ENCODE data around the gene SMIM1. TPM values are rescaled to one million over a fixed set of nuclear protein-coding genes. Genes with fewer than 3 reads are reported as not detected.
A peak's percentile ranks its signal among the peaks of the same experiment; 100 is the strongest.

The SMIM1 gene
- total and polyA plus RNA-seq, 9 of the 15 experiments (the other 6 are each of a cell fraction or from before 2014, with no cell fraction given) = 2.3 to 125 (median 24.3) TPM

- Histone ChIP-seq H3K9ac (ENCODE audit: insufficient read depth in 1 of 2, low read depth in 2 of 2, low read length in 2 of 2) (peak overlapping the region in 1 of 2 experiments; percentile 84; a peak in 2 of 4 replicates), H3K9me3 (replicated peaks; ENCODE audit: control insufficient read depth, insufficient read depth, low read depth, low read length) (no peaks in the 10 kb centered on the region), H2AFZ (ENCODE audit: low read depth, low read length) (no peak overlapping the region), H4K20me1 (replicated peaks; ENCODE audit: control insufficient read depth, insufficient read depth, low read length) (no peaks in the 10 kb centered on the region), H3K4me2 (ENCODE audit: insufficient read depth, low read length) (no peak overlapping the region), H3K27me3 (ENCODE audit: control insufficient read depth in 2 of 2, insufficient read depth in 2 of 2, low read length in 2 of 2) (no peaks in the 10 kb centered on the region), H3K36me3 (ENCODE audit: control insufficient read depth, insufficient read depth, low read length) (peaks cover 51% of the 10 kb centered on the region), H3K27ac (ENCODE audit: extremely low read depth, low read depth, low read length) (no peak overlapping the region), H3K9me1 (ENCODE audit: control insufficient read depth, insufficient read depth, low read length) (peaks cover 5% of the 10 kb centered on the region), H3K79me2 (ENCODE audit: control insufficient read depth, insufficient read depth, low read length) (peaks cover 23% of the 10 kb centered on the region), H3K4me1 (replicated peaks in 1 of 2; ENCODE audit: control insufficient read depth in 2 of 2, insufficient read depth in 2 of 2, low read length in 2 of 2) (peaks cover 15 to 67% of the 10 kb centered on the region in 2 experiments), H3K4me3 (no peak overlapping the region)
- DNase-seq (ENCODE audit: extremely low read depth in 1 of 4, low spot score in 3 of 4) = peak in 1 of 4 experiments; percentile 17
- no peak for FAIRE-seq
- intact Hi-C loops (cut with micrococcal nuclease) = loop anchor here (5.0 kb wide), 1 partner anchor 79 kb away; the partner anchor contains the start of genes CEP104 and DFFB
- in situ Hi-C loops (cut with MboI) = no loop called here
- ChIA-PET CTCF (ENCODE audit: low intra/inter-chr PET ratio) (no interaction called here), POLR2A (interaction anchor here (0.7 to 2.5 kb wide), 5 partner anchors 8 to 18 kb away, joined by 3 to 9 read pairs (median 3); partner anchors contain the start of gene LRRC47)
- no TSS peak for BruUV-seq (replicated peaks)
- 88% methylated on average over 20 of the region's 20 CpGs for WGBS (ENCODE audit: insufficient coverage, low coverage, missing lambda C conversion rate)
- ATAC-seq = no peak
- TF ChIP-seq HDAC2 (IDR thresholded peaks at IDR 0.05) (no peak), HES1 (IDR thresholded peaks at IDR 0.05; ENCODE audit: low read depth) (no peak), ZBTB11 (CRISPR knock-in tag; IDR thresholded peaks at IDR 0.05) (no peak), U2AF1 (optimal IDR thresholded peaks at IDR 0.05; ENCODE audit: low read depth, low read length) (no peak), POLR3G (IDR thresholded peaks at IDR 0.05; ENCODE audit: extremely low read depth, insufficient read length, insufficient replicate concordance) (no peak), PHF20 (IDR thresholded peaks at IDR 0.05; ENCODE audit: partially characterized antibody) (no peak), FUS (optimal IDR thresholded peaks at IDR 0.05; ENCODE audit: low read depth, low read length) (no peak), NR3C1 (CRISPR knock-in tag; IDR thresholded peaks at IDR 0.05) (no peak), ZNF282 (CRISPR knock-in tag; IDR thresholded peaks at IDR 0.05) (no peak)
- TF ChIP-seq, protein P1, sequence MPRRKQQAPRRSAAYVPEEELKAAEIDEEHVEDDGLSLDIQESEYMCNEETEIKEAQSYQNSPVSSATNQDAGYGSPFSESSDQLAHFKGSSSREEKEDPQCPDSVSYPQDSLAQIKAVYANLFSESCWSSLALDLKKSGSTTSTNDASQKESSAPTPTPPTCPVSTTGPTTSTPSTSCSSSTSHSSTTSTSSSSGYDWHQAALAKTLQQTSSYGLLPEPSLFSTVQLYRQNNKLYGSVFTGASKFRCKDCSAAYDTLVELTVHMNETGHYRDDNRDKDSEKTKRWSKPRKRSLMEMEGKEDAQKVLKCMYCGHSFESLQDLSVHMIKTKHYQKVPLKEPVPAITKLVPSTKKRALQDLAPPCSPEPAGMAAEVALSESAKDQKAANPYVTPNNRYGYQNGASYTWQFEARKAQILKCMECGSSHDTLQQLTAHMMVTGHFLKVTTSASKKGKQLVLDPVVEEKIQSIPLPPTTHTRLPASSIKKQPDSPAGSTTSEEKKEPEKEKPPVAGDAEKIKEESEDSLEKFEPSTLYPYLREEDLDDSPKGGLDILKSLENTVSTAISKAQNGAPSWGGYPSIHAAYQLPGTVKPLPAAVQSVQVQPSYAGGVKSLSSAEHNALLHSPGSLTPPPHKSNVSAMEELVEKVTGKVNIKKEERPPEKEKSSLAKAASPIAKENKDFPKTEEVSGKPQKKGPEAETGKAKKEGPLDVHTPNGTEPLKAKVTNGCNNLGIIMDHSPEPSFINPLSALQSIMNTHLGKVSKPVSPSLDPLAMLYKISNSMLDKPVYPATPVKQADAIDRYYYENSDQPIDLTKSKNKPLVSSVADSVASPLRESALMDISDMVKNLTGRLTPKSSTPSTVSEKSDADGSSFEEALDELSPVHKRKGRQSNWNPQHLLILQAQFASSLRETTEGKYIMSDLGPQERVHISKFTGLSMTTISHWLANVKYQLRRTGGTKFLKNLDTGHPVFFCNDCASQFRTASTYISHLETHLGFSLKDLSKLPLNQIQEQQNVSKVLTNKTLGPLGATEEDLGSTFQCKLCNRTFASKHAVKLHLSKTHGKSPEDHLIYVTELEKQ (CRISPR knock-in tag; IDR thresholded peaks at IDR 0.05) = no peak
Observed at GRCh38 chr1:3777647-3778589, 5.4 kb downstream of the SMIM1 start.
